ENCODE results near the gene TRAK2.
"Not testable (repeated sequence)": the region's sequence is repeated elsewhere in the genome, so short reads cannot be mapped to it uniquely, and the experiment has no call there.

The TRAK2 gene

GRCh38 chr2:201402651-201403562, 48.4 kb downstream of the TRAK2 start:
- Histone ChIP-seq H3K4me1 (ENCODE audit: control insufficient read depth in 1 of 2, insufficient read depth in 2 of 2, low read length in 2 of 2) (peaks cover 20 to 40% of the 10 kb centered on the region in 2 donors), H3K36me3 (ENCODE audit: control insufficient read depth in 1 of 2, insufficient read depth in 2 of 2, low read length in 2 of 2) (peaks cover 1 to 3% of the 10 kb centered on the region in 2 donors), H3K27ac (ENCODE audit: low read depth, low read length) (no peak overlapping the region), H3K27me3 (ENCODE audit: control insufficient read depth in 1 of 2, insufficient read depth in 2 of 2, low read length in 2 of 2) (no peaks in the 10 kb centered on the region), H3K9me3 (ENCODE audit: control insufficient read depth in 1 of 2, low read length in 2 of 2) (no peaks in the 10 kb centered on the region), H3K4me3 (ENCODE audit: low read depth in 1 of 2, low read length in 2 of 2) (no peak overlapping the region), H3K9ac (ENCODE audit: low read depth in 1 of 2, low read length in 2 of 2) (no peak overlapping the region)

DNA sequence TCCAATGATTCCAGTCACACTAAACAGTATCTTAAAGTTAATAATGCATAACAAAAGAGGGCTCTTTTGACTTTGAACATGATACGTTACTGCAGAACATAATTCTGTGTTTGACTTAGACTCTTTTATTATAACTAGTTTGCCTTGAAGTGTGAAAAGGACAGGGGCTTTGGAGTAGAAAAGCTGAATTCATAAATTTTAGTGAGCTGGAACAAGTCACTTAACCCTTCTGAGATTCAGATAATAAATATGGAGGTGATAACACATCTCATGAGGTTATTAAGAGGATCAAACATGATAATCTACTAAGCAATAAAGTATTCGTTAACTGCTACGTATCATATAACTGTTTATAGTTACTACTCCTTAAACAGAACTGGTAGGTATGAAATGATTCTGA, 49.4 kb downstream of the TRAK2 start:
- Histone ChIP-seq H3K27ac (ENCODE audit: low read depth, low read length) (no peak overlapping the region), H3K9me3 (ENCODE audit: control insufficient read depth in 1 of 2, low read length in 2 of 2) (no peaks in the 10 kb centered on the region), H3K27me3 (ENCODE audit: control insufficient read depth in 1 of 2, insufficient read depth in 2 of 2, low read length in 2 of 2) (no peaks in the 10 kb centered on the region), H3K9ac (ENCODE audit: low read depth in 1 of 2, low read length in 2 of 2) (no peak overlapping the region), H3K4me1 (ENCODE audit: control insufficient read depth in 1 of 2, insufficient read depth in 2 of 2, low read length in 2 of 2) (peaks cover 20 to 45% of the 10 kb centered on the region in 2 donors), H3K4me3 (ENCODE audit: low read depth in 1 of 2, low read length in 2 of 2) (no peak overlapping the region), H3K36me3 (ENCODE audit: control insufficient read depth in 1 of 2, insufficient read depth in 2 of 2, low read length in 2 of 2) (peaks cover 9 to 12% of the 10 kb centered on the region in 2 donors)

GRCh38 chr2:201396595-201396994, 54.7 kb downstream of the TRAK2 start:
- H3K9me3 ChIP-seq (ENCODE audit: control insufficient read depth in 1 of 2, low read length in 2 of 2), result no peaks in the 10 kb centered on the region
- H3K4me3 ChIP-seq (ENCODE audit: low read depth in 1 of 2, low read length in 2 of 2), result no peak overlapping the region
- H3K27ac ChIP-seq (ENCODE audit: low read depth, low read length), result no peak overlapping the region
- H3K36me3 ChIP-seq (ENCODE audit: control insufficient read depth in 1 of 2, insufficient read depth in 2 of 2, low read length in 2 of 2), result peaks cover 18 to 45% of the 10 kb centered on the region in 2 donors
- no peak overlapping the region for H3K9ac ChIP-seq (ENCODE audit: low read depth in 1 of 2, low read length in 2 of 2)
- peaks cover 0 to 11% of the 10 kb centered on the region in 2 donors for H3K4me1 ChIP-seq (ENCODE audit: control insufficient read depth in 1 of 2, insufficient read depth in 2 of 2, low read length in 2 of 2)
- no peaks in the 10 kb centered on the region for H3K27me3 ChIP-seq (ENCODE audit: control insufficient read depth in 1 of 2, insufficient read depth in 2 of 2, low read length in 2 of 2)

GRCh38 chr2:201383136-201383535, 68.1 kb downstream of the TRAK2 start:
- H3K4me1 ChIP-seq (ENCODE audit: control insufficient read depth in 1 of 2, insufficient read depth in 2 of 2, low read length in 2 of 2), result peaks cover 8 to 18% of the 10 kb centered on the region in 2 donors
- no peak overlapping the region for H3K4me3 ChIP-seq (ENCODE audit: low read depth in 1 of 2, low read length in 2 of 2)
- no peak overlapping the region for H3K27ac ChIP-seq (ENCODE audit: low read depth, low read length)
- H3K27me3 ChIP-seq (ENCODE audit: control insufficient read depth in 1 of 2, insufficient read depth in 2 of 2, low read length in 2 of 2), result no peaks in the 10 kb centered on the region
- no peak overlapping the region for H3K9ac ChIP-seq (ENCODE audit: low read depth in 1 of 2, low read length in 2 of 2)
- peaks cover 23 to 37% of the 10 kb centered on the region in 2 donors for H3K36me3 ChIP-seq (ENCODE audit: control insufficient read depth in 1 of 2, insufficient read depth in 2 of 2, low read length in 2 of 2)
- H3K9me3 ChIP-seq (ENCODE audit: control insufficient read depth in 1 of 2, low read length in 2 of 2), result no peaks in the 10 kb centered on the region

DNA sequence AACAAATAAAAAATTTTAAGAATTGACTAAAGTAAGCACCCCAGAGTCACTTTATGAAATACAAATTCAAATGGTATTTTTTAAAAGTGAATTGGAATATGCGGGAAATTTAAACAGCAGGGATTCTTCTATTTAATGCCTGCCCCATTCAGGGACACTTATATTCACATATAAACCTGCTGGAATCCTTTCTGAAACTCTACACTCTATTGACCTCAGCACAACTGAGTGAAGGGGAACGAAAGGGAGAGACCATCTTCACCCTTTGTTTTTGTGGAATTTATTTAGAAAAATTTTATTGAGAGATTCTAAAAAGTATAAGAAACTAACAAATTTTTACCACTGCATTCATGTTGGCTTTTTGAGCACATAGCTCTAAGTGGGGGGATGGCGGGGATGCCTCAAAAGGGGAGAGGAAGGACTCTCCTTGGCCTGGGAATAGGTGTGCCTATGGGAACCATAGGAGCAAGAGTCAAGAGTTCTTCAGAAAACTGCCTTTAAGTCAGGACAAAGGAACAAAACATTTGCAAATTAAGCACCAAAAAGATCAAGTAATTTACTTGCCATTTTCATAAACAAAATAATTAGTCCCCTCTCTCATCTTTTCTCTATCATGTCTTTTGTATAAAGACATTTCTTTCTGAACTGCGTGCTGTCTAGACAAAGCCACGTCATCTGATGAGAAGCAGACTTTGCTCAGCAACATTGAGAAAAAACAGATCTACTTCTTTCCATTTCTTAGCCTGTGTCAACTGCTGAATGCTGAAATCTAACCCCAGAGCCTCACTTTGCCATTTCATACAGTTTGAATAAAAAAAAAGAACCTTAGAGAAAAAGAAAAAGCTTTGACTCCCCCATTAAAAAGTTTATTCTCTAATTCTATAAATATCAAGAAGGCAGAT, 72.5 kb downstream of the TRAK2 start:
- Histone ChIP-seq H3K9ac (ENCODE audit: low read depth in 1 of 2, low read length in 2 of 2) (no peak overlapping the region), H3K9me3 (ENCODE audit: control insufficient read depth in 1 of 2, low read length in 2 of 2) (no peaks in the 10 kb centered on the region), H3K36me3 (ENCODE audit: control insufficient read depth in 1 of 2, insufficient read depth in 2 of 2, low read length in 2 of 2) (peaks cover 7 to 18% of the 10 kb centered on the region in 2 donors), H3K4me3 (ENCODE audit: low read depth in 1 of 2, low read length in 2 of 2) (no peak overlapping the region), H3K27ac (ENCODE audit: low read depth, low read length) (no peak overlapping the region), H3K27me3 (ENCODE audit: control insufficient read depth in 1 of 2, insufficient read depth in 2 of 2, low read length in 2 of 2) (no peaks in the 10 kb centered on the region), H3K4me1 (ENCODE audit: control insufficient read depth in 1 of 2, insufficient read depth in 2 of 2, low read length in 2 of 2) (peaks cover 5 to 8% of the 10 kb centered on the region in 2 donors)

- peaks cover 7 to 13% of the 10 kb centered on the region in 2 donors for H3K36me3 ChIP-seq (ENCODE audit: control insufficient read depth in 1 of 2, insufficient read depth in 2 of 2, low read length in 2 of 2)
- no peaks in the 10 kb centered on the region for H3K9me3 ChIP-seq (ENCODE audit: control insufficient read depth in 1 of 2, low read length in 2 of 2)
- no peak overlapping the region for H3K4me3 ChIP-seq (ENCODE audit: low read depth in 1 of 2, low read length in 2 of 2)
- no peaks in the 10 kb centered on the region for H3K27me3 ChIP-seq (ENCODE audit: control insufficient read depth in 1 of 2, insufficient read depth in 2 of 2, low read length in 2 of 2)
- no peak overlapping the region for H3K27ac ChIP-seq (ENCODE audit: low read depth, low read length)
- no peak overlapping the region for H3K9ac ChIP-seq (ENCODE audit: low read depth in 1 of 2, low read length in 2 of 2)
- H3K4me1 ChIP-seq (ENCODE audit: control insufficient read depth in 1 of 2, insufficient read depth in 2 of 2, low read length in 2 of 2), result no peaks in the 10 kb centered on the region
Measured at GRCh38 chr2:201377218-201377617, 74.0 kb downstream of the TRAK2 start.

GRCh38 chr2:201369775-201370174, 81.5 kb downstream of the TRAK2 start:
- Histone ChIP-seq H3K27ac (ENCODE audit: low read depth, low read length) (no peak overlapping the region), H3K27me3 (ENCODE audit: control insufficient read depth in 1 of 2, insufficient read depth in 2 of 2, low read length in 2 of 2) (no peaks in the 10 kb centered on the region), H3K4me1 (ENCODE audit: control insufficient read depth in 1 of 2, insufficient read depth in 2 of 2, low read length in 2 of 2) (no peaks in the 10 kb centered on the region), H3K4me3 (ENCODE audit: low read depth in 1 of 2, low read length in 2 of 2) (no peak overlapping the region), H3K9me3 (ENCODE audit: control insufficient read depth in 1 of 2, low read length in 2 of 2) (peaks cover 0 to 10% of the 10 kb centered on the region in 2 donors), H3K9ac (ENCODE audit: low read depth in 1 of 2, low read length in 2 of 2) (no peak overlapping the region), H3K36me3 (ENCODE audit: control insufficient read depth in 1 of 2, insufficient read depth in 2 of 2, low read length in 2 of 2) (no peaks in the 10 kb centered on the region)

GRCh38 chr2:201369318-201369717, 81.9 kb downstream of the TRAK2 start:
- peaks cover 0 to 10% of the 10 kb centered on the region in 2 donors for H3K9me3 ChIP-seq (ENCODE audit: control insufficient read depth in 1 of 2, low read length in 2 of 2)
- H3K4me1 ChIP-seq (ENCODE audit: control insufficient read depth in 1 of 2, insufficient read depth in 2 of 2, low read length in 2 of 2); H3K36me3 ChIP-seq (ENCODE audit: control insufficient read depth in 1 of 2, insufficient read depth in 2 of 2, low read length in 2 of 2); H3K9ac ChIP-seq (ENCODE audit: low read depth in 1 of 2, low read length in 2 of 2); H3K27me3 ChIP-seq (ENCODE audit: control insufficient read depth in 1 of 2, insufficient read depth in 2 of 2, low read length in 2 of 2); H3K27ac ChIP-seq (ENCODE audit: low read depth, low read length); H3K4me3 ChIP-seq (ENCODE audit: low read depth in 1 of 2, low read length in 2 of 2): not testable (repeated sequence)

- Histone ChIP-seq H3K27ac (ENCODE audit: low read depth, low read length) (no peak overlapping the region), H3K27me3 (ENCODE audit: control insufficient read depth in 1 of 2, insufficient read depth in 2 of 2, low read length in 2 of 2) (no peaks in the 10 kb centered on the region), H3K4me1 (ENCODE audit: control insufficient read depth in 1 of 2, insufficient read depth in 2 of 2, low read length in 2 of 2) (no peaks in the 10 kb centered on the region), H3K4me3 (ENCODE audit: low read depth in 1 of 2, low read length in 2 of 2) (no peak overlapping the region), H3K36me3 (ENCODE audit: control insufficient read depth in 1 of 2, insufficient read depth in 2 of 2, low read length in 2 of 2) (no peaks in the 10 kb centered on the region), H3K9me3 (ENCODE audit: control insufficient read depth in 1 of 2, low read length in 2 of 2) (peaks cover 0 to 10% of the 10 kb centered on the region in 2 donors), H3K9ac (ENCODE audit: low read depth in 1 of 2, low read length in 2 of 2) (no peak overlapping the region)
Measured at GRCh38 chr2:201366146-201366545, 85.1 kb downstream of the TRAK2 start.
